HEK293 (cell line): ENCODE results near the gene HECA.

Source experiments
- CTCF ChIP-seq: fragments of 450-650 bp; formaldehyde crosslinking; IDR thresholded peaks from 2 replicates; pipeline ENCODE4 v1.5.1; 2016; ENCODE audit warnings: missing biosample characterization, missing genetic modification characterization
- KLF1 ChIP-seq: fragments of 450-650 bp; formaldehyde crosslinking; IDR thresholded peaks from 2 replicates; pipeline ENCODE4 v1.5.1; 2016; ENCODE audit warnings: missing biosample characterization, missing genetic modification characterization
- REST ChIP-seq: fragments of 450-650 bp; formaldehyde crosslinking; IDR thresholded peaks from 2 replicates; pipeline ENCODE4 v1.5.1; 2016; ENCODE audit warnings: missing biosample characterization, missing genetic modification characterization
- SP2 ChIP-seq: fragments of 450-650 bp; formaldehyde crosslinking; IDR thresholded peaks from 2 replicates; pipeline ENCODE4 v1.5.1; 2016; ENCODE audit warnings: missing biosample characterization, missing genetic modification characterization
- TCF7L2 ChIP-seq: IDR thresholded peaks from 2 replicates; pipeline ENCODE4 v1.6.1; 2011; ENCODE audit warnings: low read depth, mild to moderate bottlenecking, inconsistent platforms, low read length, moderate library complexity, borderline replicate concordance
- ZBTB8A ChIP-seq: fragments of 450-650 bp; formaldehyde crosslinking; IDR thresholded peaks from 2 replicates; pipeline ENCODE4 v1.5.1; 2016; ENCODE audit warnings: missing biosample characterization, missing genetic modification characterization
- ZNF24 ChIP-seq: fragments of 450-650 bp; formaldehyde crosslinking; IDR thresholded peaks from 2 replicates; pipeline ENCODE4 v1.5.1; 2016; ENCODE audit warnings: missing biosample characterization, missing genetic modification characterization
- ZNF274 ChIP-seq, 2 experiments: fragments of 200-500 bp in 1 of 2; fragments of 450-650 bp in 1 of 2; sonication (Bioruptor generic) in 1 of 2; formaldehyde crosslinking in 1 of 2; IDR thresholded peaks; 2 replicates each; pipeline versions ENCODE4 v1.5.1 to v1.6.1; 2014 to 2016; ENCODE audit warnings: borderline replicate concordance in 1 of 2, inconsistent platforms in 1 of 2, low read length in 1 of 2, missing biosample characterization in 1 of 2, missing genetic modification characterization in 1 of 2
- ZNF398 ChIP-seq: fragments of 450-650 bp; formaldehyde crosslinking; IDR thresholded peaks from 2 replicates; pipeline ENCODE4 v1.5.1; 2017; ENCODE audit warnings: missing biosample characterization, missing genetic modification characterization
- ZNF561 ChIP-seq: fragments of 450-650 bp; IDR thresholded peaks from 2 replicates; pipeline ENCODE4 v1.5.1; 2018; ENCODE audit warnings: missing biosample characterization, missing genetic modification characterization, borderline replicate concordance
- ZNF670 ChIP-seq: fragments of 450-650 bp; formaldehyde crosslinking; IDR thresholded peaks from 2 replicates; pipeline ENCODE4 v1.5.1; 2016; ENCODE audit warnings: missing biosample characterization, missing genetic modification characterization, low read depth
- ZSCAN16 ChIP-seq: fragments of 450-650 bp; formaldehyde crosslinking; IDR thresholded peaks from 2 replicates; pipeline ENCODE4 v1.5.1; 2016; ENCODE audit warnings: missing biosample characterization, missing genetic modification characterization

GRCh38 chr6:139198529-139199288 is 63.8 kb downstream of the HECA start:
- TF ChIP-seq ZNF398 (tag by site-specific recombination) (no peak), REST (no peak), ZNF274 (IDR thresholded peaks at IDR 0.05; ENCODE audit: low read length) (no peak), ZNF274 (tag by site-specific recombination; IDR thresholded peaks at IDR 0.05; ENCODE audit: borderline replicate concordance) (no peak), ZNF561 (tag by site-specific recombination) (no peak), ZNF24 (no peak), ZSCAN16 (tag by site-specific recombination) (no peak), ZNF670 (no peak), TCF7L2 (no peak), CTCF (tag by site-specific recombination) (no peak), ZBTB8A (no peak), SP2 (tag by site-specific recombination) (no peak), KLF1 (no peak)
